Measurements from ENCODE around the gene ITPR1. TPM values are rescaled to one million over a fixed set of nuclear protein-coding genes. Genes with fewer than 3 reads are reported as not detected.

ITPR1 gene
- total RNA-seq, 1 experiment from 2014 or later, result 8.7 TPM

GRCh38 chr3:4467522-4467867, 25.7 kb upstream of the ITPR1 start:
- ATAC-seq (peak; percentile 10; the same call in 1 of the 2 replicates), DNase-seq (ENCODE audit: low read depth, low spot score) (no peak)
- ChIA-PET CTCF (no interaction called here), POLR2A (no interaction called here)
- no peaks in the 10 kb centered on the region for H3K4me1 ChIP-seq (ENCODE audit: control insufficient read depth, insufficient read depth, low read length)
- no peaks in the 10 kb centered on the region for H3K27me3 ChIP-seq (ENCODE audit: control insufficient read depth, insufficient read depth, low read length)
- no peak for TF ChIP-seq TCF7L2 (IDR thresholded peaks at IDR 0.05; ENCODE audit: low read depth, low read length)
- H3K36me3 ChIP-seq (ENCODE audit: control insufficient read depth, insufficient read depth, low read length), result no peaks in the 10 kb centered on the region; the same call in 1 of the 2 replicates
- no TSS peak for BruUV-seq (replicated peaks)
- intact Hi-C loops (cut with micrococcal nuclease; ENCODE audit: unreplicated experiment) (no loop called here), in situ Hi-C loops (cut with HindIII; ENCODE audit: low pct_unique_long_range_greater_than_20kb, low sequenced_read_pairs) (no loop called here)
- H3K27ac ChIP-seq (ENCODE audit: low read length), result peak overlapping the region; percentile 89
- no peaks in the 10 kb centered on the region for H3K9me3 ChIP-seq (ENCODE audit: control insufficient read depth, insufficient read depth, low read depth, low read length)
- H3K4me3 ChIP-seq (ENCODE audit: low read depth in 2 of 2, low read length in 2 of 2), result peak overlapping the region; percentile 76 to 81

DNA sequence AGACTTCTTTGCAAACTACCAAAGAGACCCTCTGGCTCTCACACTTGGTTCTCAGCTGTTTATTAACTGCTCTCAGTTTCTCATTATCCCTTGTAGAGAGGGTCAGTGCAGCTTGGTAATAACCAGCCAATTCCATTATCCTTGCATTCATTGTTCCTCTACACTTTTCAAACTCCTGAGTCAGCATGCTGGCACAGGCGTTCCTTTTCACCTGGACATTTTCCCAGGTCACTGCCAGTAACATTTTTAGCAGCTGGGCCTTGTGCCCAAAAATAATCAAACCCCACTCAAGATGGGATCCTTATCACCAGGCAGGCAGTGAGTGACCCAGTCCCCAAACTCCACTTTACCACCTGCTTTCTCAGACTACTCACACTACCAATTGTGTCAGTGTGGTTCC, 21.2 kb upstream of the ITPR1 start:
- ChIA-PET POLR2A (no interaction called here), CTCF (no interaction called here)
- Histone ChIP-seq H3K27ac (ENCODE audit: low read length) (no peak overlapping the region), H3K36me3 (ENCODE audit: control insufficient read depth, insufficient read depth, low read length) (no peaks in the 10 kb centered on the region), H3K27me3 (ENCODE audit: control insufficient read depth, insufficient read depth, low read length) (no peaks in the 10 kb centered on the region), H3K4me1 (ENCODE audit: control insufficient read depth, insufficient read depth, low read length) (peaks cover 6% of the 10 kb centered on the region; the same call in 1 of the 2 replicates), H3K9me3 (ENCODE audit: control insufficient read depth, insufficient read depth, low read depth, low read length) (no peaks in the 10 kb centered on the region), H3K4me3 (ENCODE audit: low read depth in 2 of 2, low read length in 2 of 2) (no peak overlapping the region)
- BruUV-seq (replicated peaks), result no TSS peak
- no peak for ATAC-seq
- in situ Hi-C loops (cut with HindIII; ENCODE audit: low pct_unique_long_range_greater_than_20kb, low sequenced_read_pairs) (no loop called here), intact Hi-C loops (cut with micrococcal nuclease; ENCODE audit: unreplicated experiment) (no loop called here)
- TF ChIP-seq TCF7L2 (IDR thresholded peaks at IDR 0.05; ENCODE audit: low read depth, low read length), result no peak
- TF ChIP-seq REST (IDR thresholded peaks at IDR 0.05; ENCODE audit: insufficient read depth in 1 of 2, low read depth in 2 of 2, low read length in 1 of 2), result no peak
- no peak for TF ChIP-seq CTCF (IDR thresholded peaks at IDR 0.05)
- no peak for TF ChIP-seq SIN3A (IDR thresholded peaks at IDR 0.05; ENCODE audit: borderline replicate concordance, insufficient read depth, low read depth, low read length)
- no peak for DNase-seq (ENCODE audit: low read depth, low spot score)

DNA sequence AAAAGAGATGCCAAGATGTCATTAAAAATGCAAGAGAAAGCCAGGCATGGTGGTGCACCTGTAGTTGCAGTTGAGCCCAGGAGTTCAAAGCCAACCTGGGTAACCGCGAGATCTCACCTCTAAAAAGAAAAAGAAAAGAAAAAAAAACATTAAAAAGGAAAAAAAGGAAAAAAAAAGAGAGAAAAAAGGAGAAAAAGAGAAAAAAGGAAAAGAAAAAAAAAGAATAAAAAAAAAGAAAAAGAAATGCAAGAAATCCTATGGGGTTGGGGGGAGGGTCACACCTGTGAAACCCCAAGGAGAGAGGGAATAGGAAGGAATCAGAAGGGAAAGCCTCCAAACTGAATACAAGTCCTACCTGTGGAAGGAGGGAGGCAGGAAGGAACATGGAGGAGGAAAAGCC, 20.8 kb upstream of the ITPR1 start:
- CTCF ChIA-PET, result no interaction called here
- H3K4me1 ChIP-seq (ENCODE audit: control insufficient read depth, insufficient read depth, low read length), result peaks cover 6% of the 10 kb centered on the region; the same call in 1 of the 2 replicates
- POLR2A ChIA-PET, result no interaction called here

More for the DNA sequence above, 20.8 kb upstream of the ITPR1 start:
- H3K27ac ChIP-seq (ENCODE audit: low read length), result no peak overlapping the region
- intact Hi-C loops (cut with micrococcal nuclease; ENCODE audit: unreplicated experiment) (no loop called here), in situ Hi-C loops (cut with HindIII; ENCODE audit: low pct_unique_long_range_greater_than_20kb, low sequenced_read_pairs) (no loop called here)
- no peak for TF ChIP-seq SIN3A (IDR thresholded peaks at IDR 0.05; ENCODE audit: borderline replicate concordance, insufficient read depth, low read depth, low read length)
- no peak for TF ChIP-seq TCF7L2 (IDR thresholded peaks at IDR 0.05; ENCODE audit: low read depth, low read length)
- no peak for TF ChIP-seq REST (IDR thresholded peaks at IDR 0.05; ENCODE audit: insufficient read depth in 1 of 2, low read depth in 2 of 2, low read length in 1 of 2)
- no peak for TF ChIP-seq CTCF (IDR thresholded peaks at IDR 0.05)
- TF ChIP-seq POLR2AphosphoS5 (IDR thresholded peaks at IDR 0.05; ENCODE audit: low read depth, low read length), result no peak
- BruUV-seq (replicated peaks), result no TSS peak
- ATAC-seq (no peak), DNase-seq (ENCODE audit: low read depth, low spot score) (no peak)
- no peak overlapping the region for H3K4me3 ChIP-seq (ENCODE audit: low read depth in 2 of 2, low read length in 2 of 2)
- no peaks in the 10 kb centered on the region for H3K27me3 ChIP-seq (ENCODE audit: control insufficient read depth, insufficient read depth, low read length)
- H3K9me3 ChIP-seq (ENCODE audit: control insufficient read depth, insufficient read depth, low read depth, low read length), result no peaks in the 10 kb centered on the region
- H3K36me3 ChIP-seq (ENCODE audit: control insufficient read depth, insufficient read depth, low read length), result no peaks in the 10 kb centered on the region

All from Panc1 (cell line).